NOMO-1 treated with DMSO at 0.1 percent for 48 hours (cell line): ENCODE results near the gene PKN1.

Experiments
- DNase-seq: peaks from one replicate; lab custom pipeline; 2025; ENCODE audit not compliant: unreplicated experiment; lab: John Stamatoyannopoulos, UW

PKN1 gene

GRCh38 chr19:14406645-14407401, 26.3 kb upstream of the PKN1 start:
- no peak for DNase-seq

GRCh38 chr19:14407605-14408484, 25.3 kb upstream of the PKN1 start:
- DNase-seq = no peak

- DNase-seq = no peak
Measured at GRCh38 chr19:14408491-14409145, 24.5 kb upstream of the PKN1 start.

- DNase-seq = no peak
Measured at GRCh38 chr19:14409146-14410023, 23.7 kb upstream of the PKN1 start.

GRCh38 chr19:14410091-14411051, 22.7 kb upstream of the PKN1 start:
- no peak for DNase-seq

GRCh38 chr19:14411161-14411937, 21.8 kb upstream of the PKN1 start:
- no peak for DNase-seq

- no peak for DNase-seq
Measured at GRCh38 chr19:14411938-14412245, 21.2 kb upstream of the PKN1 start.

GRCh38 chr19:14412324-14412995, 20.6 kb upstream of the PKN1 start:
- DNase-seq = no peak

GRCh38 chr19:14412996-14413692, 20.0 kb upstream of the PKN1 start:
- DNase-seq = no peak

GRCh38 chr19:14413693-14414181, 19.4 kb upstream of the PKN1 start:
- DNase-seq = no peak

- no peak for DNase-seq
Measured at GRCh38 chr19:14414926-14415690, 18.0 kb upstream of the PKN1 start.

GRCh38 chr19:14416817-14417231, 16.3 kb upstream of the PKN1 start:
- peak; percentile 38 for DNase-seq

- no peak for DNase-seq
Measured at GRCh38 chr19:14418856-14419105, 14.3 kb upstream of the PKN1 start.

GRCh38 chr19:14419106-14419813, 13.8 kb upstream of the PKN1 start, which contains the start of gene DDX39A:
Gene DDX39A (minus strand): TSS chr19:14419341. CDS start chr19:14413220, 6,121 bp downstream.
- DNase-seq = peak; percentile 100

- no peak for DNase-seq
Measured at GRCh38 chr19:14425696-14426138, 7.4 kb upstream of the PKN1 start.

GRCh38 chr19:14427461-14427860, 5.6 kb upstream of the PKN1 start:
- DNase-seq = no peak
